K562 (cell line): Measurements from ENCODE around the gene DHX40. TPM values are rescaled to one million over a fixed set of nuclear protein-coding genes. Genes with fewer than 3 reads are reported as not detected.
A peak's percentile ranks its signal among the peaks of the same experiment; 100 is the strongest.

Experiments
- ARID2 ChIP-seq: fragments of 450-650 bp; IDR thresholded peaks from 2 replicates; pipeline ENCODE4 v1.6.1; 2017; ENCODE audit warnings: antibody characterized with exemption, mild to moderate bottlenecking
- CHCHD3 ChIP-seq: fragments of 250-450 bp; sonication (Bioruptor Pico); IDR thresholded peaks from 2 replicates; pipeline ENCODE4 v2.1.2; 2022; ENCODE audit warnings: mild to moderate bottlenecking
- HDAC8 ChIP-seq: fragments of 450-650 bp; IDR thresholded peaks from 2 replicates; pipeline ENCODE4 v1.6.1; 2016; ENCODE audit warnings: mild to moderate bottlenecking, missing genetic modification characterization, moderate library complexity, missing compliant biosample characterization
- KDM5B ChIP-seq: fragments of 200-600 bp; sonication (generic); IDR thresholded peaks from 2 replicates; pipeline ENCODE4 v1.6.1; 2012; ENCODE audit warnings: low read depth, mild to moderate bottlenecking, moderate library complexity, low read length, control low read depth, inconsistent platforms; ENCODE audit not compliant: insufficient replicate concordance
- MAFF ChIP-seq: IDR thresholded peaks from 2 replicates; pipeline ENCODE4 v1.6.1; 2012; ENCODE audit warnings: low read length, improper control_type of control experiment
- NFXL1 ChIP-seq: fragments of 450-650 bp; formaldehyde crosslinking; IDR thresholded peaks from 2 replicates; pipeline ENCODE4 v1.4.0; 2021; ENCODE audit warnings: mild to moderate bottlenecking
- POLR2A ChIP-seq: fragments of 450-650 bp; conservative IDR thresholded peaks from 2 replicates; pipeline ENCODE4 v1.6.1; 2016
- POLR2H ChIP-seq: IDR thresholded peaks from 2 replicates; pipeline ENCODE4 v1.6.1; 2016; ENCODE audit warnings: missing genetic modification characterization, low read depth, mild to moderate bottlenecking, control low read depth, missing compliant biosample characterization, moderate library complexity
- RBFOX2 ChIP-seq: fragments of 200-400 bp; formaldehyde crosslinking; IDR thresholded peaks from 2 replicates; pipeline ENCODE4 v1.6.1; 2017; ENCODE audit warnings: low read depth, mild to moderate bottlenecking, low read length, moderate library complexity
- SAFB2 ChIP-seq: fragments of 200-400 bp; formaldehyde crosslinking; IDR thresholded peaks from 2 replicates; pipeline ENCODE4 v1.6.1; 2018; ENCODE audit warnings: borderline replicate concordance, low read length, low read depth, moderate library complexity; ENCODE audit not compliant: severe bottlenecking
- SIX5 ChIP-seq, 2 experiments: IDR thresholded peaks; 2 replicates each; pipeline ENCODE4 v1.6.1; 2011; ENCODE audit warnings: low read length in 2 of 2, borderline replicate concordance in 1 of 2, low read depth in 1 of 2, mild to moderate bottlenecking in 1 of 2, moderate library complexity in 1 of 2; ENCODE audit not compliant: insufficient read depth in 1 of 2
- TAF9B ChIP-seq: fragments of 450-650 bp; IDR thresholded peaks from 2 replicates; pipeline ENCODE4 v1.6.1; 2018; ENCODE audit warnings: mild to moderate bottlenecking; ENCODE audit not compliant: partially characterized antibody
- ZNF239 ChIP-seq: fragments of 250-450 bp; sonication (Bioruptor Pico); IDR thresholded peaks from 2 replicates; pipeline ENCODE4 v1.4.0; 2020; ENCODE audit warnings: mild to moderate bottlenecking
- ZNF41 ChIP-seq: fragments of 250-450 bp; sonication (Bioruptor Pico); conservative IDR thresholded peaks from 2 replicates; pipeline ENCODE4 v1.4.0; 2020; ENCODE audit warnings: mild to moderate bottlenecking
- polyA plus RNA-seq, 8 experiments: library from polyadenylated mRNA; depleted of rRNA in 4 of 8; stranded (reverse) in 5 of 8; unstranded in 3 of 8; fragments of >200 nt; fragmentation: Nextera tagmentation in 2 of 8; fragmentation: Illumina TruSeq in 1 of 8; extraction: Ambion mirVana in 2 of 8; extraction: Trizol in 1 of 8; gene quantifications; 2 replicates each; pipeline versions ENCODE4 v1.2.1 to v1.2.3, GENCODE V29; 2011 to 2014; ENCODE audit warnings: inconsistent platforms in 1 of 8, missing spikeins in 1 of 8
- total RNA-seq, 7 experiments: library from RNA; depleted of rRNA in 6 of 7; stranded (reverse); fragments of >200 nt in 6 of 7; fragmentation: Illumina TruSeq in 2 of 7; extraction: Trizol in 2 of 7; gene quantifications; 2 replicates each; pipeline versions ENCODE4 v1.2.1 to v1.2.3, GENCODE V29; 2011 to 2021; ENCODE audit warnings: low replicate concordance in 1 of 7
- TF ChIP-seq, protein P1 (sequence below): sonication (generic); formaldehyde crosslinking; IDR thresholded peaks from 2 replicates; pipeline ENCODE4 v1.8.0; 2022; ENCODE audit warnings: mild to moderate bottlenecking, missing genetic modification reagents, borderline replicate concordance
- TF ChIP-seq, protein P2 (sequence below): fragments of 250-450 bp; sonication (Bioruptor Pico); IDR thresholded peaks from 2 replicates; pipeline ENCODE4 v1.5.0; 2021
- TF ChIP-seq, protein P3 (sequence below), 2 experiments: fragments of 450-650 bp in 1 of 2; IDR thresholded peaks; 2 replicates each; pipeline ENCODE4 v1.6.1; 2011 to 2017; ENCODE audit warnings: low read depth in 2 of 2, antibody characterized with exemption in 1 of 2, borderline replicate concordance in 1 of 2, low read length in 1 of 2, mild to moderate bottlenecking in 1 of 2, mixed read lengths in 1 of 2; ENCODE audit not compliant: control insufficient read depth in 1 of 2
- TF ChIP-seq, protein P4 (sequence below): fragments of 450-650 bp; formaldehyde crosslinking; IDR thresholded peaks from 2 replicates; pipeline ENCODE4 v1.4.0; 2020; ENCODE audit warnings: mild to moderate bottlenecking
- TF ChIP-seq, protein P5 (sequence below): fragments of 450-650 bp; formaldehyde crosslinking; IDR thresholded peaks from 2 replicates; pipeline ENCODE4 v1.4.0; 2022; ENCODE audit warnings: missing genetic modification characterization

DHX40 gene
- total and polyA plus RNA-seq, 9 of the 15 experiments (the other 6 are each of a cell fraction or from before 2014, with no cell fraction given): 7.2 to 38.6 (median 18.7) TPM

DNA sequence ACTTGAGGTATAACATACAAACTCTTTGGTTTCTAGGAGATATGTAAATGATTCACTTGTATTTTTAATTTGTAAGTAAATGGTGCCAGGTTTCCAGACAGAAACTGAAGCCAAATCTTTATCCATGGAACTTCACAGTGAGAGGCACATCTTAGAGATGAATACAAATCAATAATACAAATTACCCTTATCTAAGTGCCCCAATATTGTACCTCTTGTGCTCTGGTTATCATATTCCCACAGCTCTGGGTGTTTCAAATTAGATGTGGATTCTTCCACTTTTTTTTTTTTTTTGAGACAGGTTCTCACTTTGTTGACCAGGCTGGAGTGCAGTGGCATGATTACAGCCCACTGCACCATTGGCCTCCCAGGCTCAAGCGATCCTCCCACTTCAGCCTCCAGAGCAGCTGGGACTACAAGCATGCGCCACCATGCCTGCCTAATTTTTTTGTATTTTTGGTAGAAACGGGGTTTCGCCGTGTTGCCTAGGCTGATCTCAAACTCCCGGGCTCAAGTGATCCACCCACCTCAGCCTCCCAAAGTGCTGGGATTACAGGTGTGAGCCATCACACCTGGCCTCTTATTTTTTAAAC lies 38.0 kb upstream of the DHX40 start (continued):
- TF ChIP-seq, protein P1, sequence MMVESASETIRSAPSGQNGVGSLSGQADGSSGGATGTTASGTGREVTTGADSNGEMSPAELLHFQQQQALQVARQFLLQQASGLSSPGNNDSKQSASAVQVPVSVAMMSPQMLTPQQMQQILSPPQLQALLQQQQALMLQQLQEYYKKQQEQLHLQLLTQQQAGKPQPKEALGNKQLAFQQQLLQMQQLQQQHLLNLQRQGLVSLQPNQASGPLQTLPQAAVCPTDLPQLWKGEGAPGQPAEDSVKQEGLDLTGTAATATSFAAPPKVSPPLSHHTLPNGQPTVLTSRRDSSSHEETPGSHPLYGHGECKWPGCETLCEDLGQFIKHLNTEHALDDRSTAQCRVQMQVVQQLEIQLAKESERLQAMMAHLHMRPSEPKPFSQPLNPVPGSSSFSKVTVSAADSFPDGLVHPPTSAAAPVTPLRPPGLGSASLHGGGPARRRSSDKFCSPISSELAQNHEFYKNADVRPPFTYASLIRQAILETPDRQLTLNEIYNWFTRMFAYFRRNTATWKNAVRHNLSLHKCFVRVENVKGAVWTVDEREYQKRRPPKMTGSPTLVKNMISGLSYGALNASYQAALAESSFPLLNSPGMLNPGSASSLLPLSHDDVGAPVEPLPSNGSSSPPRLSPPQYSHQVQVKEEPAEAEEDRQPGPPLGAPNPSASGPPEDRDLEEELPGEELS: no peak
- TF ChIP-seq RBFOX2: peak; percentile 73
- TF ChIP-seq, protein P2, sequence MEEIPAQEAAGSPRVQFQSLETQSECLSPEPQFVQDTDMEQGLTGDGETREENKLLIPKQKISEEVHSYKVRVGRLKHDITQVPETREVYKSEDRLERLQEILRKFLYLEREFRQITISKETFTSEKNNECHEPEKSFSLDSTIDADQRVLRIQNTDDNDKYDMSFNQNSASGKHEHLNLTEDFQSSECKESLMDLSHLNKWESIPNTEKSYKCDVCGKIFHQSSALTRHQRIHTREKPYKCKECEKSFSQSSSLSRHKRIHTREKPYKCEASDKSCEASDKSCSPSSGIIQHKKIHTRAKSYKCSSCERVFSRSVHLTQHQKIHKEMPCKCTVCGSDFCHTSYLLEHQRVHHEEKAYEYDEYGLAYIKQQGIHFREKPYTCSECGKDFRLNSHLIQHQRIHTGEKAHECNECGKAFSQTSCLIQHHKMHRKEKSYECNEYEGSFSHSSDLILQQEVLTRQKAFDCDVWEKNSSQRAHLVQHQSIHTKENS (CRISPR knock-in tag): no peak
- TF ChIP-seq ZNF239: no peak
- no peak for TF ChIP-seq MAFF
- TF ChIP-seq CHCHD3 (CRISPR knock-in tag): no peak
- TF ChIP-seq, protein P3, sequence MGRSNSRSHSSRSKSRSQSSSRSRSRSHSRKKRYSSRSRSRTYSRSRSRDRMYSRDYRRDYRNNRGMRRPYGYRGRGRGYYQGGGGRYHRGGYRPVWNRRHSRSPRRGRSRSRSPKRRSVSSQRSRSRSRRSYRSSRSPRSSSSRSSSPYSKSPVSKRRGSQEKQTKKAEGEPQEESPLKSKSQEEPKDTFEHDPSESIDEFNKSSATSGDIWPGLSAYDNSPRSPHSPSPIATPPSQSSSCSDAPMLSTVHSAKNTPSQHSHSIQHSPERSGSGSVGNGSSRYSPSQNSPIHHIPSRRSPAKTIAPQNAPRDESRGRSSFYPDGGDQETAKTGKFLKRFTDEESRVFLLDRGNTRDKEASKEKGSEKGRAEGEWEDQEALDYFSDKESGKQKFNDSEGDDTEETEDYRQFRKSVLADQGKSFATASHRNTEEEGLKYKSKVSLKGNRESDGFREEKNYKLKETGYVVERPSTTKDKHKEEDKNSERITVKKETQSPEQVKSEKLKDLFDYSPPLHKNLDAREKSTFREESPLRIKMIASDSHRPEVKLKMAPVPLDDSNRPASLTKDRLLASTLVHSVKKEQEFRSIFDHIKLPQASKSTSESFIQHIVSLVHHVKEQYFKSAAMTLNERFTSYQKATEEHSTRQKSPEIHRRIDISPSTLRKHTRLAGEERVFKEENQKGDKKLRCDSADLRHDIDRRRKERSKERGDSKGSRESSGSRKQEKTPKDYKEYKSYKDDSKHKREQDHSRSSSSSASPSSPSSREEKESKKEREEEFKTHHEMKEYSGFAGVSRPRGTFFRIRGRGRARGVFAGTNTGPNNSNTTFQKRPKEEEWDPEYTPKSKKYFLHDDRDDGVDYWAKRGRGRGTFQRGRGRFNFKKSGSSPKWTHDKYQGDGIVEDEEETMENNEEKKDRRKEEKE (IDR thresholded peaks at IDR 0.05; ENCODE audit: borderline replicate concordance in 1 of 2, control insufficient read depth in 1 of 2, low read depth in 2 of 2, low read length in 1 of 2): peak in 1 of 2 experiments; percentile 81; a peak in 2 of 4 replicates
- TF ChIP-seq, protein P4, sequence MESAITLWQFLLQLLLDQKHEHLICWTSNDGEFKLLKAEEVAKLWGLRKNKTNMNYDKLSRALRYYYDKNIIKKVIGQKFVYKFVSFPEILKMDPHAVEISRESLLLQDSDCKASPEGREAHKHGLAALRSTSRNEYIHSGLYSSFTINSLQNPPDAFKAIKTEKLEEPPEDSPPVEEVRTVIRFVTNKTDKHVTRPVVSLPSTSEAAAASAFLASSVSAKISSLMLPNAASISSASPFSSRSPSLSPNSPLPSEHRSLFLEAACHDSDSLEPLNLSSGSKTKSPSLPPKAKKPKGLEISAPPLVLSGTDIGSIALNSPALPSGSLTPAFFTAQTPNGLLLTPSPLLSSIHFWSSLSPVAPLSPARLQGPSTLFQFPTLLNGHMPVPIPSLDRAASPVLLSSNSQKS (CRISPR knock-in tag): no peak
- TF ChIP-seq TAF9B: no peak
- TF ChIP-seq SAFB2: no peak
- TF ChIP-seq HDAC8: no peak
- TF ChIP-seq NFXL1 (CRISPR knock-in tag): no peak
- TF ChIP-seq POLR2H (tag): peak; percentile 60; the same call in 1 of the 2 replicates
- no peak for TF ChIP-seq ARID2
- TF ChIP-seq POLR2A: peak; percentile 89
- TF ChIP-seq, protein P5, sequence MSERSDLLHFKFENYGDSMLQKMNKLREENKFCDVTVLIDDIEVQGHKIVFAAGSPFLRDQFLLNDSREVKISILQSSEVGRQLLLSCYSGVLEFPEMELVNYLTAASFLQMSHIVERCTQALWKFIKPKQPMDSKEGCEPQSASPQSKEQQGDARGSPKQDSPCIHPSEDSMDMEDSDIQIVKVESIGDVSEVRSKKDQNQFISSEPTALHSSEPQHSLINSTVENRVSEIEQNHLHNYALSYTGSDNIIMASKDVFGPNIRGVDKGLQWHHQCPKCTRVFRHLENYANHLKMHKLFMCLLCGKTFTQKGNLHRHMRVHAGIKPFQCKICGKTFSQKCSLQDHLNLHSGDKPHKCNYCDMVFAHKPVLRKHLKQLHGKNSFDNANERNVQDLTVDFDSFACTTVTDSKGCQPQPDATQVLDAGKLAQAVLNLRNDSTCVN: no peak
- peak; percentile 56 for TF ChIP-seq KDM5B
- TF ChIP-seq ZNF41 (CRISPR knock-in tag): no peak
- TF ChIP-seq SIX5 (IDR thresholded peaks at IDR 0.05; ENCODE audit: borderline replicate concordance in 1 of 2, insufficient read depth in 1 of 2, low read depth in 1 of 2, low read length in 2 of 2): no peak
